ENCODE measurements around the gene CCDC88B. TPM values are rescaled to one million over a fixed set of nuclear protein-coding genes. Genes with fewer than 3 reads are reported as not detected.

Gene CCDC88B
- 13.5 TPM for polyA plus RNA-seq
- long read RNA-seq, donor 1 = 0 reads
- long read RNA-seq, donor 2, partial matches to known transcripts = 0 of 1 reads
- long read RNA-seq, donor 2, other reads (novel, unspliced or antisense) = 0 of 1 reads
- long read RNA-seq, donor 3 = 0 reads
- long read RNA-seq, donor 4 = 0 reads
- long read RNA-seq, donor 5 = 0 reads
- long read RNA-seq, donor 6 = 0 reads
- long read RNA-seq, donor 7 = 0 reads
- long read RNA-seq, donor 8, partial matches to known transcripts = 0 of 1 reads
- long read RNA-seq, donor 8, other reads (novel, unspliced or antisense) = 0 of 1 reads
- long read RNA-seq, donor 9, partial matches to known transcripts = 0 of 3 reads
- long read RNA-seq, donor 9, other reads (novel, unspliced or antisense) = 0 of 3 reads
- long read RNA-seq, donor 10 = 0 reads
- long read RNA-seq, donor 11, partial matches to known transcripts = 0 of 2 reads
- long read RNA-seq, donor 11, other reads (novel, unspliced or antisense) = 0 of 2 reads

GRCh38 chr11:64339754-64340408 is at the start of gene CCDC88B:
Gene CCDC88B (plus strand): TSS chr11:64340204. CDS start chr11:64340267, 63 bp downstream.
- Histone ChIP-seq H3K4me1 (ENCODE audit: control insufficient read depth, insufficient read depth, low read length) (peaks cover 36% of the 10 kb centered on the region), H3K4me3 (ENCODE audit: low read length) (no peak within 1 kb of the TSS), H3K27ac (ENCODE audit: low read length) (no peak within 1 kb of the TSS), H3K9me3 (ENCODE audit: control insufficient read depth, low read depth, low read length) (peaks cover 4% of the 10 kb centered on the region), H3K27me3 (ENCODE audit: control insufficient read depth, insufficient read depth, low read length) (peaks cover 16% of the 10 kb centered on the region), H3K36me3 (ENCODE audit: control insufficient read depth, insufficient read depth, low read length) (no peaks in the 10 kb centered on the region)
- WGBS (ENCODE audit: insufficient coverage, low lambda C conversion rate) = no CpG with 5 or more reads among the region's 16 CpGs
- DNase-seq = no peak

- H3K4me1 ChIP-seq (ENCODE audit: control insufficient read depth, insufficient read depth, low read length) = peaks cover 10% of the 10 kb centered on the region
- H3K27ac ChIP-seq (ENCODE audit: low read length) = no peak overlapping the region
- H3K36me3 ChIP-seq (ENCODE audit: control insufficient read depth, insufficient read depth, low read length) = no peaks in the 10 kb centered on the region
- no peak for DNase-seq
- no peaks in the 10 kb centered on the region for H3K9me3 ChIP-seq (ENCODE audit: control insufficient read depth, low read depth, low read length)
- no peak overlapping the region for H3K4me3 ChIP-seq (ENCODE audit: low read length)
- H3K27me3 ChIP-seq (ENCODE audit: control insufficient read depth, insufficient read depth, low read length) = peaks cover 57% of the 10 kb centered on the region
- no CpG with 5 or more reads among the region's 10 CpGs for WGBS (ENCODE audit: insufficient coverage, low lambda C conversion rate)
These were observed 49.4 kb upstream of the CCDC88B start for GRCh38 chr11:64290352-64291261.

GRCh38 chr11:64291262-64291751 is 48.7 kb upstream of the CCDC88B start, which contains the start of gene KCNK4:
Gene KCNK4 (plus strand): TSS chr11:64291302. CDS start chr11:64293019, 1,717 bp downstream.
- Histone ChIP-seq H3K9me3 (ENCODE audit: control insufficient read depth, low read depth, low read length) (no peaks in the 10 kb centered on the region), H3K4me1 (ENCODE audit: control insufficient read depth, insufficient read depth, low read length) (peaks cover 6% of the 10 kb centered on the region), H3K27ac (ENCODE audit: low read length) (no peak within 1 kb of the TSS), H3K27me3 (ENCODE audit: control insufficient read depth, insufficient read depth, low read length) (peaks cover 64% of the 10 kb centered on the region), H3K36me3 (ENCODE audit: control insufficient read depth, insufficient read depth, low read length) (no peaks in the 10 kb centered on the region), H3K4me3 (ENCODE audit: low read length) (no peak within 1 kb of the TSS)
- DNase-seq = no peak
- no CpG with 5 or more reads among the region's 45 CpGs for WGBS (ENCODE audit: insufficient coverage, low lambda C conversion rate)

GRCh38 chr11:64291752-64292459 is 48.1 kb upstream of the CCDC88B start:
- no peak overlapping the region for H3K27ac ChIP-seq (ENCODE audit: low read length)
- peaks cover 3% of the 10 kb centered on the region for H3K4me1 ChIP-seq (ENCODE audit: control insufficient read depth, insufficient read depth, low read length)
- WGBS (ENCODE audit: insufficient coverage, low lambda C conversion rate) = no CpG with 5 or more reads among the region's 96 CpGs
- peaks cover 70% of the 10 kb centered on the region for H3K27me3 ChIP-seq (ENCODE audit: control insufficient read depth, insufficient read depth, low read length)
- no peaks in the 10 kb centered on the region for H3K36me3 ChIP-seq (ENCODE audit: control insufficient read depth, insufficient read depth, low read length)
- no peaks in the 10 kb centered on the region for H3K9me3 ChIP-seq (ENCODE audit: control insufficient read depth, low read depth, low read length)
- DNase-seq = no peak
- H3K4me3 ChIP-seq (ENCODE audit: low read length) = no peak overlapping the region

- peaks cover 78% of the 10 kb centered on the region for H3K27me3 ChIP-seq (ENCODE audit: control insufficient read depth, insufficient read depth, low read length)
- DNase-seq = no peak
These were observed 47.3 kb upstream of the CCDC88B start for GRCh38 chr11:64292460-64293254.

GRCh38 chr11:64294774-64295173 is 45.2 kb upstream of the CCDC88B start:
- Histone ChIP-seq H3K27ac (ENCODE audit: low read length) (no peak overlapping the region), H3K9me3 (ENCODE audit: control insufficient read depth, low read depth, low read length) (peaks cover under 1% of the 10 kb centered on the region), H3K4me3 (ENCODE audit: low read length) (no peak overlapping the region), H3K36me3 (ENCODE audit: control insufficient read depth, insufficient read depth, low read length) (no peaks in the 10 kb centered on the region), H3K27me3 (ENCODE audit: control insufficient read depth, insufficient read depth, low read length) (peaks cover 94% of the 10 kb centered on the region), H3K4me1 (ENCODE audit: control insufficient read depth, insufficient read depth, low read length) (peaks cover 7% of the 10 kb centered on the region)
- no peak for DNase-seq
- WGBS (ENCODE audit: insufficient coverage, low lambda C conversion rate) = 40% methylated on average over 1 of the region's 3 CpGs

More at GRCh38 chr11:64292460-64293254, 47.3 kb upstream of the CCDC88B start:
- Histone ChIP-seq H3K9me3 (ENCODE audit: control insufficient read depth, low read depth, low read length) (no peaks in the 10 kb centered on the region), H3K4me3 (ENCODE audit: low read length) (no peak overlapping the region), H3K4me1 (ENCODE audit: control insufficient read depth, insufficient read depth, low read length) (peaks cover 3% of the 10 kb centered on the region), H3K27ac (ENCODE audit: low read length) (no peak overlapping the region), H3K36me3 (ENCODE audit: control insufficient read depth, insufficient read depth, low read length) (no peaks in the 10 kb centered on the region)
- WGBS (ENCODE audit: insufficient coverage, low lambda C conversion rate) = no CpG with 5 or more reads among the region's 42 CpGs

- Histone ChIP-seq H3K36me3 (ENCODE audit: control insufficient read depth, insufficient read depth, low read length) (no peaks in the 10 kb centered on the region), H3K9me3 (ENCODE audit: control insufficient read depth, low read depth, low read length) (peaks cover 3% of the 10 kb centered on the region), H3K4me3 (ENCODE audit: low read length) (no peak overlapping the region), H3K27ac (ENCODE audit: low read length) (no peak overlapping the region), H3K4me1 (ENCODE audit: control insufficient read depth, insufficient read depth, low read length) (peaks cover 17% of the 10 kb centered on the region), H3K27me3 (ENCODE audit: control insufficient read depth, insufficient read depth, low read length) (peaks cover 94% of the 10 kb centered on the region)
- WGBS (ENCODE audit: insufficient coverage, low lambda C conversion rate) = no CpG with 5 or more reads among the region's 4 CpGs
- DNase-seq = no peak
These were observed 44.2 kb upstream of the CCDC88B start for GRCh38 chr11:64295760-64296159.

GRCh38 chr11:64296236-64296635 is 43.8 kb upstream of the CCDC88B start:
- Histone ChIP-seq H3K4me1 (ENCODE audit: control insufficient read depth, insufficient read depth, low read length) (peaks cover 19% of the 10 kb centered on the region), H3K36me3 (ENCODE audit: control insufficient read depth, insufficient read depth, low read length) (no peaks in the 10 kb centered on the region), H3K9me3 (ENCODE audit: control insufficient read depth, low read depth, low read length) (peaks cover 3% of the 10 kb centered on the region), H3K27ac (ENCODE audit: low read length) (no peak overlapping the region), H3K4me3 (ENCODE audit: low read length) (no peak overlapping the region), H3K27me3 (ENCODE audit: control insufficient read depth, insufficient read depth, low read length) (peaks cover 94% of the 10 kb centered on the region)
- no peak for DNase-seq
- WGBS (ENCODE audit: insufficient coverage, low lambda C conversion rate) = no CpG with 5 or more reads among the region's 1 CpG
